ENCODE results near the gene ACTN4.

GRCh38 chr19:38687837-38688378 lies 40.5 kb downstream of the ACTN4 start:
- no peak for TF ChIP-seq CTCF (IDR thresholded peaks at IDR 0.05; ENCODE audit: low read depth, low read length)
- no peak for TF ChIP-seq POLR2A (IDR thresholded peaks at IDR 0.05; ENCODE audit: extremely low read depth, insufficient read length)

Measured in NB4 (cell line).